MM.1S (cell line): ENCODE results near the gene ERF.
"Not testable (repeated sequence)": the region's sequence is repeated elsewhere in the genome, so short reads cannot be mapped to it uniquely, and the experiment has no call there.

Source experiments
- DNase-seq: peaks from one replicate; pipeline ENCODE4 v3.0.0-alpha.2; 2015
- H2AFZ ChIP-seq: fragments of 300-600 bp; sonication (generic); 2 replicates; pipeline ENCODE4 v1.6.0; 2016; ENCODE audit warnings: antibody characterized with exemption, low read length
- H3F3A ChIP-seq: fragments of 300-600 bp; sonication (generic); 2 replicates; pipeline ENCODE4 v1.6.1; 2016; ENCODE audit warnings: mild to moderate bottlenecking, antibody characterized with exemption, low read length, moderate library complexity, mixed read lengths; ENCODE audit not compliant: insufficient read depth
- H3K27ac ChIP-seq: fragments of 300-600 bp; sonication (generic); 2 replicates; pipeline ENCODE4 v1.5.1; 2016; ENCODE audit warnings: mild to moderate bottlenecking, low read length
- H3K27me3 ChIP-seq: fragments of 300-600 bp; sonication (generic); replicated peaks from 2 replicates; pipeline ENCODE4 v1.6.0; 2016; ENCODE audit warnings: low read length; ENCODE audit not compliant: insufficient read depth
- H3K36me3 ChIP-seq: fragments of 300-600 bp; sonication (generic); replicated peaks from 2 replicates; pipeline ENCODE4 v1.6.1; 2016; ENCODE audit warnings: mild to moderate bottlenecking, low read length, mixed read lengths; ENCODE audit not compliant: insufficient read depth
- H3K4me1 ChIP-seq: fragments of 300-600 bp; sonication (generic); 2 replicates; pipeline ENCODE4 v1.6.1; 2016; ENCODE audit warnings: low read length, mixed read lengths
- H3K4me2 ChIP-seq: fragments of 300-600 bp; sonication (generic); 2 replicates; pipeline ENCODE4 v1.6.0; 2016; ENCODE audit warnings: low read depth, low read length
- H3K4me3 ChIP-seq: fragments of 300-600 bp; sonication (generic); 2 replicates; pipeline ENCODE4 v1.5.1; 2016; ENCODE audit warnings: low read length, mixed read lengths
- H3K79me2 ChIP-seq: fragments of 300-600 bp; sonication (generic); 2 replicates; pipeline ENCODE4 v1.6.1; 2016; ENCODE audit warnings: mixed run types, low read length, mixed read lengths
- H3K9ac ChIP-seq: fragments of 300-600 bp; sonication (generic); 2 replicates; pipeline ENCODE4 v1.6.1; 2016; ENCODE audit warnings: low read length, mixed read lengths
- H3K9me2 ChIP-seq: fragments of 300-600 bp; sonication (generic); replicated peaks from 2 replicates; pipeline ENCODE4 v1.6.1; 2016; ENCODE audit warnings: mild to moderate bottlenecking, low read length, mixed read lengths; ENCODE audit not compliant: insufficient read depth
- H3K9me3 ChIP-seq: fragments of 300-600 bp; sonication (generic); replicated peaks from 2 replicates; pipeline ENCODE4 v1.6.1; 2016; ENCODE audit warnings: mild to moderate bottlenecking, low read length, mixed read lengths; ENCODE audit not compliant: insufficient read depth
- H4K20me1 ChIP-seq: fragments of 300-600 bp; sonication (generic); 2 replicates; pipeline ENCODE4 v1.6.1; 2016; ENCODE audit warnings: mild to moderate bottlenecking, low read length, moderate library complexity, mixed read lengths; ENCODE audit not compliant: insufficient read depth
- CTCF ChIP-seq: fragments of 300-600 bp; sonication (generic); IDR thresholded peaks from 2 replicates; pipeline ENCODE4 v1.5.1; 2016; ENCODE audit warnings: antibody characterized with exemption, low read length, mixed read lengths
- EZH2 ChIP-seq: fragments of 300-600 bp; sonication (generic); optimal IDR thresholded peaks from 2 replicates; pipeline ENCODE3; 2017; ENCODE audit warnings: low read depth, mild to moderate bottlenecking, antibody characterized with exemption, low read length, mixed read lengths
- EZH2phosphoT487 ChIP-seq: fragments of 300-600 bp; sonication (generic); IDR thresholded peaks from 2 replicates; pipeline ENCODE4 v1.6.1; 2018; ENCODE audit warnings: antibody characterized with exemption, low read length

Gene ERF

GRCh38 chr19:42268704-42269477 is 14.0 kb upstream of the ERF start, which contains the start of gene CIC:
TSS of gene CIC (plus strand) at chr19:42269252. CDS start at chr19:42271784, 2,532 bp downstream.
- H3K79me2 ChIP-seq: peaks cover 44% of the 10 kb centered on the region
- peak within 1 kb of the TSS; percentile 93 for H3K4me3 ChIP-seq
- TF ChIP-seq CTCF (no peak), EZH2phosphoT487 (no peak), EZH2 (no peak)
- H3K27ac ChIP-seq: peak within 1 kb of the TSS; percentile 97
- H3K36me3 ChIP-seq: no peaks in the 10 kb centered on the region
- no peaks in the 10 kb centered on the region for H3K27me3 ChIP-seq
- H3F3A ChIP-seq: peaks cover 13% of the 10 kb centered on the region
- H3K9me3 ChIP-seq: no peaks in the 10 kb centered on the region
- peak within 1 kb of the TSS; percentile 100 for H3K4me2 ChIP-seq
- H3K4me1 ChIP-seq: peaks cover 13% of the 10 kb centered on the region
- no peaks in the 10 kb centered on the region for H3K9me2 ChIP-seq
- peak within 1 kb of the TSS; percentile 97 for H3K9ac ChIP-seq
- no peaks in the 10 kb centered on the region for H4K20me1 ChIP-seq
- peak; percentile 100 for DNase-seq
- peak within 1 kb of the TSS; percentile 93 for H2AFZ ChIP-seq

- no peaks in the 10 kb centered on the region for H3K27me3 ChIP-seq
- peaks cover 13% of the 10 kb centered on the region for H3K4me1 ChIP-seq
- H3F3A ChIP-seq: peaks cover 13% of the 10 kb centered on the region
- H3K27ac ChIP-seq: peak overlapping the region; percentile 91
- H3K4me2 ChIP-seq: peak overlapping the region; percentile 82
- peak; percentile 99 for DNase-seq
- TF ChIP-seq EZH2phosphoT487 (no peak), CTCF (no peak), EZH2 (no peak)
- H3K4me3 ChIP-seq: peak overlapping the region; percentile 93
- H4K20me1 ChIP-seq: no peaks in the 10 kb centered on the region
- H3K9me3 ChIP-seq: no peaks in the 10 kb centered on the region
- H3K79me2 ChIP-seq: peaks cover 39% of the 10 kb centered on the region
- no peaks in the 10 kb centered on the region for H3K36me3 ChIP-seq
- H2AFZ ChIP-seq: peak overlapping the region; percentile 93
- H3K9me2 ChIP-seq: no peaks in the 10 kb centered on the region
- peak overlapping the region; percentile 97 for H3K9ac ChIP-seq
Observed at GRCh38 chr19:42268142-42268703, 13.3 kb upstream of the ERF start.

- peak overlapping the region; percentile 97 for H3K9ac ChIP-seq
- no peaks in the 10 kb centered on the region for H3K36me3 ChIP-seq
- H3K4me1 ChIP-seq: peaks cover 13% of the 10 kb centered on the region
- TF ChIP-seq EZH2phosphoT487 (no peak), CTCF (no peak), EZH2 (no peak)
- peak overlapping the region; percentile 93 for H2AFZ ChIP-seq
- peak overlapping the region; percentile 82 for H3K4me2 ChIP-seq
- no peaks in the 10 kb centered on the region for H3K9me3 ChIP-seq
- no peaks in the 10 kb centered on the region for H3K9me2 ChIP-seq
- peak overlapping the region; percentile 93 for H3K4me3 ChIP-seq
- peak overlapping the region; percentile 91; the same call in 1 of the 2 replicates for H3K27ac ChIP-seq
- no peaks in the 10 kb centered on the region for H4K20me1 ChIP-seq
- H3K79me2 ChIP-seq: peaks cover 34% of the 10 kb centered on the region
- no peaks in the 10 kb centered on the region for H3K27me3 ChIP-seq
- DNase-seq: peak; percentile 8
- peaks cover 13% of the 10 kb centered on the region for H3F3A ChIP-seq
Observed at GRCh38 chr19:42267644-42268141, 12.8 kb upstream of the ERF start.

GRCh38 chr19:42266928-42267603 is 12.1 kb upstream of the ERF start:
- not testable (repeated sequence) for H3K27ac ChIP-seq, H4K20me1 ChIP-seq, H3K36me3 ChIP-seq, H3K9me3 ChIP-seq, H3K9me2 ChIP-seq, H3K27me3 ChIP-seq, H3K4me3 ChIP-seq, H2AFZ ChIP-seq, H3K9ac ChIP-seq
- peak overlapping the region; percentile 82 for H3K4me2 ChIP-seq
- peak; percentile 2 for DNase-seq
- peaks cover 27% of the 10 kb centered on the region for H3K79me2 ChIP-seq
- H3F3A ChIP-seq: peaks cover 13% of the 10 kb centered on the region
- peaks cover 13% of the 10 kb centered on the region for H3K4me1 ChIP-seq

GRCh38 chr19:42266105-42266504 is 11.2 kb upstream of the ERF start:
- not testable (repeated sequence) for H4K20me1 ChIP-seq, H3K9me2 ChIP-seq, H3K4me1 ChIP-seq, DNase-seq, H2AFZ ChIP-seq, H3K9me3 ChIP-seq, H3K4me2 ChIP-seq, H3K27me3 ChIP-seq, H3K36me3 ChIP-seq, H3K4me3 ChIP-seq, H3K27ac ChIP-seq, H3K9ac ChIP-seq
- H3F3A ChIP-seq: peaks cover 13% of the 10 kb centered on the region
- H3K79me2 ChIP-seq: peaks cover 18% of the 10 kb centered on the region
